ENCODE results near the gene MMD. TPM values are rescaled to one million over a fixed set of nuclear protein-coding genes. Genes with fewer than 3 reads are reported as not detected.

The MMD gene
- 118 and 275 TPM in 2 replicates for total RNA-seq

GRCh38 chr17:55421179-55421934 is at the start of gene MMD:
Gene MMD, minus strand, starts transcription at chr17:55421835. Its CDS starts 140 bp downstream, at chr17:55421695.

Other genes starting within 250 kb of the MMD start
- 0.16 TPM in 1 of 2 replicates, not detected in the other for gene HLF, start 156.9 kb downstream of the MMD start, total RNA-seq
- gene SMIM36, start 89.6 kb upstream of the MMD start, total RNA-seq, result not detected in 2 replicates

All from epithelial cell of alveolus of lung (primary cell).